Measurements from ENCODE around the gene CPNE9.

- no peak for TF ChIP-seq SIN3A (conservative IDR thresholded peaks at IDR 0.05 in 1 of 2, IDR thresholded peaks at IDR 0.05 in 1 of 2; ENCODE audit: low read depth in 1 of 2, low read length in 2 of 2)
- no peak for TF ChIP-seq EGR1 (IDR thresholded peaks at IDR 0.05; ENCODE audit: borderline replicate concordance, low read depth, low read length)
- no peak for TF ChIP-seq CTCF (IDR thresholded peaks at IDR 0.05; ENCODE audit: control extremely low read depth in 1 of 3, insufficient read depth in 1 of 3, low read depth in 1 of 3, low read length in 3 of 3)
- no peak for TF ChIP-seq POLR2AphosphoS5 (IDR thresholded peaks at IDR 0.05; ENCODE audit: low read depth, low read length)
- TF ChIP-seq POLR2A (IDR thresholded peaks at IDR 0.05; ENCODE audit: control extremely low read depth in 1 of 2, low read depth in 2 of 2, low read length in 2 of 2): no peak
- no peak for TF ChIP-seq MAX (IDR thresholded peaks at IDR 0.05)
- no peak for TF ChIP-seq ATF2 (IDR thresholded peaks at IDR 0.05; ENCODE audit: low read length)
- no peak for TF ChIP-seq EP300 (IDR thresholded peaks at IDR 0.05; ENCODE audit: borderline replicate concordance in 1 of 2, low read depth in 2 of 2, low read length in 2 of 2)
- TF ChIP-seq RBBP5 (IDR thresholded peaks at IDR 0.05; ENCODE audit: borderline replicate concordance, low read depth, low read length): no peak
- no peak for TF ChIP-seq TAF1 (IDR thresholded peaks at IDR 0.05; ENCODE audit: low read depth, low read length)
These were observed 22.3 kb downstream of the CPNE9 start for GRCh38 chr3:9725775-9726515.
